LHCN-M2 (cell line): ENCODE results near the gene IFNLR1. TPM values are rescaled to one million over a fixed set of nuclear protein-coding genes. Genes with fewer than 3 reads are reported as not detected.

ENCODE experiments used
- DNase-seq: peaks from one replicate; pipeline ENCODE4 v3.0.0-alpha.2; 2012; ENCODE audit warnings: low read depth
- total RNA-seq: library from RNA; depleted of rRNA; stranded (reverse); fragments of >200 nt; gene quantifications from 2 replicates; pipeline ENCODE4 v1.2.3, GENCODE V29; 2014

IFNLR1 gene
- total RNA-seq, 1 experiment from 2014 or later, result not detected

DNA sequence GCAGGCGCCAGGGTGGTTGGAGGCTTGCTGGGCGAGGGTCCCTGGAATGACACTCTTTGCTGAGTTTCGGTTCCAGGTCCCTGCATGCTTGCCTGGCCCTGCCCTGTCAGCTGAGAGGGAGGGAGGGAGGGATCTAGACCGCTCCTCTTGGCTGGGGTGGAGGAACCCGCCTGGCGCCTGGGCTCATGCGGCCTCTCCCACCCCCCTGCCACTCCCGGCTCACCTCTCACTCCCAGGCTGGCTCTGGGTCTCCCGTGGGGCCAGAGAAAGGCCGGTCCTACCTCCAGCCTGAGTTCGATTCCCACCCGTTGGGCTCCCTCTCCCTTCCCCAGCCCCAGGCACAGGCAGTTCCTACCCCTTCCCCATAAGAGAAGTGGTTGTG, 19.0 kb upstream of the IFNLR1 start:
- DNase-seq, result no peak

DNA sequence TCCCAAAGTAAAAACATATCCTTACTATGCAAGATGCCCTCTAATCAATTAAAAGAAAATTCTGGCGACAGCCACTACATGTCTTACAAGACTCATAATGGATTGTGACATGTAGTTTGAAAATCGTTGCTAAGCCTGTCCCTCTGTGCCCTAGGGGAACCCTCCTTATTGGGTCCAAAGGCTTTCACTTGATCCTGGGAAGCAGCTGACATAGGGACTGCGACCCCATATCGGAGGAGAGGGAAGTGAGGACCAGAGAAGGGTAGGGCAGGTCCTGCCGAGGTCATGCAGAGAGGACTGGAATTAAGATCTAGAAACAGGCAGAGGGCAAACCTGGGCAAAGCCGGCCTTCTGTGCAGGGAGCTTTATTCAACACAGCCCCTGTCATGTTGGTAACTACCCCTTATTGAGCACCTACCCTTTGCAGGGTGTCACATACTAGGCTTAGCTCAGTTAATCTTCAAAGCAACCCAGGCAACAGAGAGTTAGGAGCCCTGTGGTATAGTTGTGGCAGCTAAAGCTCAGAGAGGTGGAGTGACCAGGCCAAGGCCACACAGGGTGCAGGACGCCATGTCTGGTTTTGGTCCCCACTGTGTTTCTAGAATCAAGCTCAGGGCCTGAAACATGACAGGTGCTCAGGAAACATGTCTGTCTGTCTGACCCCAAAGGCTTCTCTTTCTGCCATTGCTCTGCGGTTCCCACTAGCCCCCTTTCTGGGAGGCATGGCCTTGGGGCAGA, 18.4 kb upstream of the IFNLR1 start:
- no peak for DNase-seq

- DNase-seq, result no peak
Measured at GRCh38 chr1:24204116-24204515, 17.0 kb upstream of the IFNLR1 start.

DNA sequence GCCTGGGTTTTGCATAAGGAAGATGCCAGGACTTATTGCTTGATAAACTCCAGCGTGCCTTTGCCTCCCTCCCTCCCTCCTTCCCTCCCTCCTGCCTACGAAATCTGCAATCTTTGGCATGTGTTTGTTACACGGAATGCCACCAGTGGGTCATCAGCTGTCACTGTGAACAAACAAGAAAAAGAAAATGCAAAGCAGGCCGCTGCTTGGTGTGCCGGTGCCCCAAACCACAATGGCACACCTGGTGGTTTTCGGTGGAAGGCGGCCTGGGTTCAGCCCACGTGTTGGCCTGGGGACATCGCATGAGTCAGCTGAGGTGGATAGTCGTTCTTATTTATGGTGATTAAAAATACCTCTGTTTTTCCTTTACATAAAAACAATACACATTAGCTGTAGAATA, 16.3 kb upstream of the IFNLR1 start:
- no peak for DNase-seq

GRCh38 chr1:24202987-24203386, 15.9 kb upstream of the IFNLR1 start:
- DNase-seq, result no peak

DNA sequence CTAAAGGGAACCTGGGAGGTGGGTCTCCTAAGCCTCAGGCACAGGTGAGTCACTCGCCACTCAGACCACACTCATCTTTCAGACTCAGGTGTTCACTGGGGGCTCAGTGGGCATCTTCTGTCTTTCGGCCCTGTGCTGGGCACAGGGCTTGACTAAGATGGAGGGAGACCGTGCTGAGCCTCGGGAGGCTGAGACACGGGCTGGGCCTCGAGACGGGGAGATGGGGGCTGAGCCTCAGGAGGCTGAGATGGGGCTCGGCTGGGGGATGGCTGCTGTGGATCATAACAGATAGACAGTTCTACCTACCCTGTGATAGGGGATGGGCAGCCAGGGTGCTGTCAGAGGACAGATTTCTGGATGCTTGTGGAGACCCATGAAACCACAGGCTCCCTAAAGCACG, 15.5 kb upstream of the IFNLR1 start:
- no peak for DNase-seq

DNA sequence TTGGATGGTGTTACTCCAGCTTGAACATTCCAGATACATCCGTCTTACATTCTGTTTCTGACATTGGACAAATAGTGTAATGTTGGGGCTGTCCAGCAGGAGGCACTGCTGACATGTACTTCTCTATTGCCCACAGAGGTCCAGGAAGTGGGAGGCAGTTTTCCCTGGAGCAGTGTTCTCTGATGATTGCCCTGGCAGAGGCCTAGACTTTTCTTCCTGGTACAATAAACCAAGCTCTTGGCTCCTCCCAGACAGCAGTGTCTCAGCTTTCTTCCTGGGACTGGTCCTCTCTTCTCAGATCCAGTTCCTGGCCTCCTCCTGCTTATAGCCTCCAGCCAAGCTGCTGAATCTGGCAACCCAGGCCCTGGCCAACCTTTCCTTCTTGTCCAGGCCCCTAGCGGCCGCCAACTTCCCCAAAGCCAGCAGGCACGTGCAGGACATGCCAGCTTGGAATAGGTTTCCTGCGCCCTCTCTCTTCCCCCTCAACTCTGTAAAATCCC, 14.9 kb upstream of the IFNLR1 start:
- peak; percentile 79 for DNase-seq

- peak; percentile 48 for DNase-seq
Measured at GRCh38 chr1:24199291-24199900, 12.3 kb upstream of the IFNLR1 start.

DNA sequence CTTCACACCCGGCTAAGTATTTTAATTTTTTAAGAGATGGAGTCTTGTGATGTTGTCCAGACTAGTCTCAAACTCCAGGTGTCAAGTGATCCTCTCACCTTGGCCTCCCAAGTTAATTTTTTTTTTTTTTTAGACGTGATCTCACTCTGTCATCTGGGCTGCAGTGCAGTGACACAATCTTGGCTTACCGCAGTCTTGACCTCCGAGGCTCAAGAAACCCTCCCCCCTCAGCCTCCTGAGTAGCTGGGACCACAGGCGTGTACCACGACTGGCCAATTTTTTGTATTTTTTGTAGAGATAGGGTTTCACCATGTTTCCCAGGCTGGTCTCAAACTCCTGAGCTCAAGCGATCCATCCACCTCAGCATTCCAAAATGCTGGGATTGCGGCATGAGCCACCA, 11.7 kb upstream of the IFNLR1 start:
- no peak for DNase-seq

- no peak for DNase-seq
Measured at GRCh38 chr1:24195874-24196273, 8.8 kb upstream of the IFNLR1 start.

- DNase-seq, result no peak
Measured at GRCh38 chr1:24195136-24195535, 8.0 kb upstream of the IFNLR1 start.

GRCh38 chr1:24193046-24193445, 6.0 kb upstream of the IFNLR1 start:
- DNase-seq, result peak; percentile 21

DNA sequence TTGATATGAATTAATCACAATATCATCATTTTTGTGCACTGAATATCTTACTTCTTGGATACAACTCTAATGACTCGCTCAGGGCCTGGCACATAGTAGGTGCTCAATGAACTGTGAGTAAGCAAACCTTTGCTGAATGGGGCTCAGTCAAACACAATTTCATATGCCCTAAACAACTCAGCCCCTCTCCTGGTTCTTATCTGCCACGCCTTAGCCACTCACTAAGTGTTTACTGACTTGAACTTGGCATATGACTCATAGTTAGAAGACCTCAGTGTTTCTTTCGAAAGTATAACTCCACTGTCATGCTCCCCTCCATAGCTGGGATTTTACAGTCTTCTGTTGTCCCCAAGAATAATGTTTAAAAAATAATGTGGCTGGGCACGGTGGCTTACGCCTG, 4.8 kb upstream of the IFNLR1 start:
- DNase-seq, result peak; percentile 58

DNA sequence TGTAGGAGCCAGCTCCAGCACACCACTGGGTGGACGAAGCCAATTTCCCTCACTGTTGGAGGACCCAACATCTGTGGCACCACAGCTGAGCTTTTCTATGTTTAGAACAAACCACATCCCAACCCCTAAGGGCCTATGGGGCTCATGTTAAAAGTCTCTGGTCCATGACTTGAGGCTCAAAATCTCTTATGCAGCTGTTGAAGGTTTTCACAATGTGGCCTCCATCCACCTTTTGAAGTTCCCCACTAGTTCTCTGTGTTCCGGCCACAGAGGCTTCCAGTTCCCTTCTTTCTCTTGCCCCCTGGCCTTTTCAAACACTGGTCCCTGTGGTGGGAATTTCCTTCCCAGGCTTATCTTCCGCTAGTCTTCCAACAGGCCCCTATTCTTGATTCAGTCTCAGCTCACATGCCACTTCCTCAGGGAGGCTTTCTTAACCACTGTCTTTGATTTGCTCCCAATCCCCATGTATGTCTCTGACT, 3.9 kb upstream of the IFNLR1 start:
- DNase-seq, result peak; percentile 80

- no peak for DNase-seq
Measured at GRCh38 chr1:24189528-24189927, 2.4 kb upstream of the IFNLR1 start.

DNA sequence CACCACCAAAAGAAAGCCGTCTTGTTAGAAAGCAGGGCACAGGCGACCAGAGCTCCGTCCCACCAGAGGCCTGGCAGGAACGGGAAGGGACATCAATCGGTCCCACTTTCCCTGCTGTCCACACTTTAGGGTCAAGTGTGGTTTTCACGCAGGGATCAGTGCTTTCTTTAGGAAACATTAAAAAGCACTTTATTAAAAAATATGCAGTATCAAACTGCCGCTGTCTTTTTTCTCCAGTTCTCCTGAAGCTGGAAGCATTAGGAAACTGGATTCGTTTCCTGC, 437 bp downstream of the IFNLR1 start:
- DNase-seq, result no peak

GRCh38 chr1:24186031-24186710, 918 bp downstream of the IFNLR1 start:
- DNase-seq, result no peak

GRCh38 chr1:24185076-24185475, 2.0 kb downstream of the IFNLR1 start:
- DNase-seq, result no peak

DNA sequence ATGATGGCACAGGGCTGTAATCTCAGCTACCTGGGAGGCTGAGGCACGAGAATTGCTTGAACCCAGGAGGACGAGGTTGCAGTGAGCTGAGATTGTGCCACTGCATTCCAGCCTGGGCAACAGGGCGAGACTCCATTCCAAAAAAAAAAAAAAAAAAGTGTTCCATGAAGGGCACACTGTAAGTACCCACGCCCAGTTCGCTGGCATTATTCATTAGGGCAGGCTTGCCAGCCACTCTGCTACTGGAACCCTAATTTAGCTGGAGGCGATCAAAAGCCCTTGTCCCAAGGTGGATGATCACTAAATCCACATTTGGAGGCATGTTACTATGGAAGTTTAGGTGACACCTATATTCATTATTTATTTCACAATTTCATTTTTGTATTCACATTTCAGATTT, 5.0 kb downstream of the IFNLR1 start:
- no peak for DNase-seq

- no peak for DNase-seq
Measured at GRCh38 chr1:24181619-24182018, 5.5 kb downstream of the IFNLR1 start.

- no peak for DNase-seq
Measured at GRCh38 chr1:24180676-24181075, 6.4 kb downstream of the IFNLR1 start.

- no peak for DNase-seq
Measured at GRCh38 chr1:24179251-24179840, 7.7 kb downstream of the IFNLR1 start.
